ENCODE results near the gene TSSK3. TPM values are rescaled to one million over a fixed set of nuclear protein-coding genes. Genes with fewer than 3 reads are reported as not detected.

The TSSK3 gene
- total RNA-seq, 2 experiments from 2014 or later, result 0.98 TPM; not detected in 1

DNA sequence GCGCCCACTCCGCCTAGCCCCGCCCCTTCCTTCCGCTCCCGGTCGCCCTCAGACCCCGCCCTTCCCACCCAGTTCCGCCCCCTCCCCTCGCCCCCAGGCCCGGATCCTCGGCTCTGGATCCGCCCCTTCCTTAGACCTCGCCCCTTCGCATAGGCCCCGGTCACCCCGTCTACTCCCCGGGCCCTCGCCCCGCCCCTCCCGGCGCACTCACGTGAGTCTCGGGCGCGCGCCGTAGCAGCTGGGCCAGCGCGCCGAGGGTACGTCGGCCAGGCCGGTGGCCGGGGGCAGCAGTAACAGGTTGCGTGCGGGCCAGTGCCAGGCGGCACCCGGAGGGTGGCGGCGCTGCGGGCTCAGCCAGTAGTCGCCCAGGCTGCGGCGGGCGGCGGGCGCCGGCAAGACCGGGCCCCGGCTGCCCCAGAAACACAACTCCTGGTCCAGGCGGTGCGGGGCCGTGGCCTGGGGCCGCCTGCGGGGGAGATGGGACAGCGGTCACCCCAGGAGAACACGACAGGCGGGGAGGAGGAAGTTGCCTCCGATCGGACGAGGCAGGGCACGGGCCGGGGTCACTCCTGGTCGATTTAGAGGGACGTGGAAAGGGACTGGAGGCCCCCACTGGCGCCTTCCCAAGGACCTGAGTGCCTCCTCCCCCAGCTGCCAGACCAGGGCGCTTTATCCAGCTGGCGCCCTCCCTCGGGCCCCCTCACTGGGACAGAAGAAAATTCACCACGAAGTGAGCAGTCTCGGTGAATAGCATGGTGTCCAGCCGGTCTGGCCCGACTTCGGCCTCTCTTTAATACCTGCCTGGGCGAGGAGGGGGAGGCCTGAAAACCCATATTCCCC is 10.7 kb upstream of the TSSK3 start:
- Histone ChIP-seq H3K36me3 (ENCODE audit: insufficient read depth, low read length) (no peaks in the 10 kb centered on the region), H3K27ac (ENCODE audit: low read depth in 1 of 2, low read length in 2 of 2) (peak overlapping the region; percentile 53 to 78), H3K27me3 (ENCODE audit: control insufficient read depth in 1 of 2, insufficient read depth in 2 of 2, low read length in 2 of 2) (no peaks in the 10 kb centered on the region), H3K9me3 (ENCODE audit: control insufficient read depth in 1 of 2, insufficient read depth in 1 of 2, low read length in 2 of 2) (peaks cover 0 to 8% of the 10 kb centered on the region in 2 experiments), H3K4me3 (ENCODE audit: low read length) (peak overlapping the region; percentile 66), H3K4me1 (ENCODE audit: insufficient read depth, low read length) (peaks cover 48% of the 10 kb centered on the region)
- TF ChIP-seq, protein P1, sequence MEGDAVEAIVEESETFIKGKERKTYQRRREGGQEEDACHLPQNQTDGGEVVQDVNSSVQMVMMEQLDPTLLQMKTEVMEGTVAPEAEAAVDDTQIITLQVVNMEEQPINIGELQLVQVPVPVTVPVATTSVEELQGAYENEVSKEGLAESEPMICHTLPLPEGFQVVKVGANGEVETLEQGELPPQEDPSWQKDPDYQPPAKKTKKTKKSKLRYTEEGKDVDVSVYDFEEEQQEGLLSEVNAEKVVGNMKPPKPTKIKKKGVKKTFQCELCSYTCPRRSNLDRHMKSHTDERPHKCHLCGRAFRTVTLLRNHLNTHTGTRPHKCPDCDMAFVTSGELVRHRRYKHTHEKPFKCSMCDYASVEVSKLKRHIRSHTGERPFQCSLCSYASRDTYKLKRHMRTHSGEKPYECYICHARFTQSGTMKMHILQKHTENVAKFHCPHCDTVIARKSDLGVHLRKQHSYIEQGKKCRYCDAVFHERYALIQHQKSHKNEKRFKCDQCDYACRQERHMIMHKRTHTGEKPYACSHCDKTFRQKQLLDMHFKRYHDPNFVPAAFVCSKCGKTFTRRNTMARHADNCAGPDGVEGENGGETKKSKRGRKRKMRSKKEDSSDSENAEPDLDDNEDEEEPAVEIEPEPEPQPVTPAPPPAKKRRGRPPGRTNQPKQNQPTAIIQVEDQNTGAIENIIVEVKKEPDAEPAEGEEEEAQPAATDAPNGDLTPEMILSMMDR (IDR thresholded peaks at IDR 0.05), result no peak
- peak; percentile 95 for ATAC-seq (ENCODE audit: poor library complexity)
- Mint-ChIP-seq H3K4me1 (ENCODE audit: low read depth) (peaks cover 51% of the 10 kb centered on the region), H3K36me3 (ENCODE audit: low read depth) (peaks cover 6% of the 10 kb centered on the region), H3K4me3 (peak overlapping the region; percentile 87), H3K27ac (peak overlapping the region; percentile 76), H3K9me3 (no peaks in the 10 kb centered on the region), H3K27me3 (no peaks in the 10 kb centered on the region)
- CTCF ChIA-PET, result interaction anchor here (0.8 to 1.8 kb wide), 8 partner anchors 9 to 136 kb away, joined by 3 to 9 read pairs (median 4); partner anchors contain the start of genes BSDC1, HDAC1, MARCKSL1 and TSSK3
- DNase-seq, result peak; percentile 84 to 97 (median 90)
- POLR2A ChIA-PET, result interaction anchor here (0.6 to 5.9 kb wide), 11 partner anchors 11 to 279 kb away, joined by 3 to 72 read pairs (median 4); partner anchors contain the start of genes BSDC1, CCDC28B, FAM229A and HDAC1
- intact Hi-C loops (cut with DNase I, micrococcal nuclease), result loop anchor here (1.0 to 5.0 kb wide), 3 partner anchors 15 to 54 kb away; partner anchors contain the start of genes BSDC1 (in 2 of the 2) and MARCKSL1 (in 1 of the 2)

DNA sequence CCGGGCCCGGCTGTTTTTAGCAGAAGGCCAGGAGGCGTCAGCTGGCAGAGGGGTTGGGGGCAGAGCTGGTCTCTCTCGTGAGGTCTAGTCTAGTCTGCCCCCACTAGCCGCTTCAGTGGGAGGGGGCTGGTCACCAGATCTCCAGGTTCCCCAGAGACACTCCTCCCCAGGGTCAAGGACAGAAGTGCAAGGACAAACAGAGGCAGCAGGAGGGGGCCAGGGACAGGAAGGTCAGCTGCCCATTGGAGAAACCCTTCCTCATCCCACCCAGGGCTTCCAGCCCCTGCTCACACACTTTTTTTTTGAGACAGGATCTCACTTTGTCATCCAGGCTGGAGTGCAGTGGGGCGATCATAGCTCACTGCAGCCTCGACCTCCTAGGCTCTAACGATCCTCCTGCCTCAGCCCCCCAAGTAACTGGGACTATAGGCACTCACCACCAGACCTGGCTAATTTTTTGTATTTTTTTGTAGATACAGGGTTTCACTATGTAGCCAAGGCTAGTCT is 10.0 kb upstream of the TSSK3 start:
- peak in 1 of 14 experiments; percentile 7 for DNase-seq
- Mint-ChIP-seq H3K27me3 (no peaks in the 10 kb centered on the region), H3K4me1 (ENCODE audit: low read depth) (peaks cover 48% of the 10 kb centered on the region), H3K27ac (peak overlapping the region; percentile 64), H3K4me3 (peak overlapping the region; percentile 80), H3K36me3 (ENCODE audit: low read depth) (peaks cover 6% of the 10 kb centered on the region), H3K9me3 (no peaks in the 10 kb centered on the region)
- H3K27me3 ChIP-seq (ENCODE audit: control insufficient read depth in 1 of 2, insufficient read depth in 2 of 2, low read length in 2 of 2), result no peaks in the 10 kb centered on the region
- no peak for ATAC-seq (ENCODE audit: poor library complexity)
- H3K36me3 ChIP-seq (ENCODE audit: insufficient read depth, low read length), result no peaks in the 10 kb centered on the region
- peaks cover 0 to 8% of the 10 kb centered on the region in 2 experiments for H3K9me3 ChIP-seq (ENCODE audit: control insufficient read depth in 1 of 2, insufficient read depth in 1 of 2, low read length in 2 of 2)
- POLR2A ChIA-PET, result interaction anchor here (0.7 to 5.9 kb wide), 10 partner anchors 10 to 279 kb away, joined by 3 to 72 read pairs (median 4); partner anchors contain the start of genes BSDC1, FAM229A, HDAC1 and KPNA6
- peak overlapping the region; percentile 66 for H3K4me3 ChIP-seq (ENCODE audit: low read length)
- CTCF ChIA-PET, result interaction anchor here (0.8 to 1.8 kb wide), 2 partner anchors 15 to 61 kb away, joined by 6 to 9 read pairs; partner anchors contain the start of gene HDAC1
- H3K4me1 ChIP-seq (ENCODE audit: insufficient read depth, low read length), result peaks cover 45% of the 10 kb centered on the region
- intact Hi-C loops (cut with DNase I, micrococcal nuclease), result loop anchor here in 1 of 2 experiments (5.0 kb wide), 1 partner anchor 55 kb away; no protein-coding TSS in a partner anchor
- H3K27ac ChIP-seq (ENCODE audit: low read depth in 1 of 2, low read length in 2 of 2), result peak overlapping the region in 1 of 2 donors; percentile 78
- TF ChIP-seq, protein P1 (IDR thresholded peaks at IDR 0.05), result no peak

DNA sequence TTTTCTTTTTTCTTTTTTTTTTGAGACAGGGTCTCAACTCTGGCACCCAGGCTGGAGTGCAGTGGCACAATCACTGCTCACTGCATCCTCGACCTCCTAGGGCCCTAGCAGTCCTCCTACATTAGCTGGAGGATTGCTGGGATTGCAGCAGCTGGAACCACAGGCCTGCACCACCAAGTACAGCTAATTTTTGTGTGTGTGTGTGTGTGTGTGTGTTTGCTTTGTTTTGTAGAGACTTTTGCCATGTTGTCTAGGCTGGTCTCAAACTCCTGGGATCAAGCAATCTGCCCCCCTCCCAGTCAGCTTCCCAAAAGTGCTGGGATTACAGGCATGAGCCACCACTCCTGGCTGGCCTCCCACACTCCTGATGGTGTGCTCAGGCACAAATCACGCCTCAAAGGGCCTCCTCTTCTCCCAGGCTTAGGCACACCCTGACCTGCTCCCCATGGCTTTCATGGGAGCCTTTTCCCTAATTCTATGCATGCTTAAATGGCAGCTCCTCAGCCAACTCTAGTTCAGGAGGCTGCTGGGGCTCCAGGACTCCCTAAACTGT is 9.4 kb upstream of the TSSK3 start:
- DNase-seq (no peak), ATAC-seq (ENCODE audit: poor library complexity) (no peak)
- H3K4me3 Mint-ChIP-seq, result peak overlapping the region; percentile 80
- TF ChIP-seq, protein P1 (IDR thresholded peaks at IDR 0.05), result no peak
- intact Hi-C loops (cut with DNase I, micrococcal nuclease), result loop anchor here in 1 of 2 experiments (5.0 kb wide), 1 partner anchor 56 kb away; no protein-coding TSS in a partner anchor
- peaks cover 45% of the 10 kb centered on the region for H3K4me1 ChIP-seq (ENCODE audit: insufficient read depth, low read length)
- no peaks in the 10 kb centered on the region for H3K9me3 Mint-ChIP-seq
- ChIA-PET CTCF (interaction anchor here (0.9 kb wide), 1 partner anchor 10 kb away, joined by 3 read pairs; the partner anchor contains the start of genes FAM229A and TSSK3), POLR2A (interaction anchor here (0.7 to 5.9 kb wide), 7 partner anchors 10 to 847 kb away, joined by 3 to 72 read pairs (median 6); partner anchors contain the start of genes BSDC1, FAM229A, HDAC1 and MARCKSL1)
- no peaks in the 10 kb centered on the region for H3K36me3 ChIP-seq (ENCODE audit: insufficient read depth, low read length)
- peaks cover 0 to 8% of the 10 kb centered on the region in 2 experiments for H3K9me3 ChIP-seq (ENCODE audit: control insufficient read depth in 1 of 2, insufficient read depth in 1 of 2, low read length in 2 of 2)
- no peaks in the 10 kb centered on the region for H3K27me3 Mint-ChIP-seq
- peaks cover 6% of the 10 kb centered on the region for H3K36me3 Mint-ChIP-seq (ENCODE audit: low read depth)
- H3K27ac Mint-ChIP-seq, result peak overlapping the region; percentile 64
- H3K27ac ChIP-seq (ENCODE audit: low read depth in 1 of 2, low read length in 2 of 2), result no peak overlapping the region
- H3K4me1 Mint-ChIP-seq (ENCODE audit: low read depth), result peaks cover 46% of the 10 kb centered on the region
- no peak overlapping the region for H3K4me3 ChIP-seq (ENCODE audit: low read length)
- no peaks in the 10 kb centered on the region for H3K27me3 ChIP-seq (ENCODE audit: control insufficient read depth in 1 of 2, insufficient read depth in 2 of 2, low read length in 2 of 2)
